ENCODE measurements around the gene LMX1A. TPM values are rescaled to one million over a fixed set of nuclear protein-coding genes. Genes with fewer than 3 reads are reported as not detected.

LMX1A gene
- total RNA-seq, 4 donors from 2014 or later, result 0.18 to 0.67 (median 0.38) TPM; not detected in 1

DNA sequence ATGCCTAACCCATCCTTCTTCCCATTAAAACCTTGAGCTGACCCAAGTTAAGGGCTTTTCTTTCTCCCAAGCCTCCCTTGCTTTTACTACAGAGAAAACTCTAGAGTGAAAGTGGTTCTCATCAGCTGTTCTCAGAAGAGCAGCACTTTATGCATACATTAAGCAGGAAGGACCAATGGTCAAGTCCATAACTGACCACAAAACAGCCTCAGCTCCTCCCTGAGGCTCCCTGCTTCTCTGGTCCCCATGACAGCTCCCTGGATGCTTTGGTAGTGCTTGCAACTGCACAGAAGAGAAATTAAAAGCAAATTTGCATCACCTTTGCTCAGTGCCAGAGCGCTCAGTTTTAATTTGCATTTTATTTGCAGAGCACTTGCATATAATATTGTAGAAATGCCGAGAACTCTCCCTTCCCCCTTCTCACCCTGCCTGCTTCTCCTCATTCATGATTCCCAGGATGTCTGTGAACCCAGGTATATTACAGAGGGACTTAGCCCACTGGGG lies 56.1 kb downstream of the LMX1A start:
- 72 to 95% methylated on average over 2 of the region's 2 CpGs for WGBS, 2 donors
- intact Hi-C loops (cut with DNase I), result no loop called here
- H3K9me3 ChIP-seq, result no peaks in the 10 kb centered on the region
- no peak for TF ChIP-seq POLR2A (IDR thresholded peaks at IDR 0.05)
- TF ChIP-seq, protein P1, sequence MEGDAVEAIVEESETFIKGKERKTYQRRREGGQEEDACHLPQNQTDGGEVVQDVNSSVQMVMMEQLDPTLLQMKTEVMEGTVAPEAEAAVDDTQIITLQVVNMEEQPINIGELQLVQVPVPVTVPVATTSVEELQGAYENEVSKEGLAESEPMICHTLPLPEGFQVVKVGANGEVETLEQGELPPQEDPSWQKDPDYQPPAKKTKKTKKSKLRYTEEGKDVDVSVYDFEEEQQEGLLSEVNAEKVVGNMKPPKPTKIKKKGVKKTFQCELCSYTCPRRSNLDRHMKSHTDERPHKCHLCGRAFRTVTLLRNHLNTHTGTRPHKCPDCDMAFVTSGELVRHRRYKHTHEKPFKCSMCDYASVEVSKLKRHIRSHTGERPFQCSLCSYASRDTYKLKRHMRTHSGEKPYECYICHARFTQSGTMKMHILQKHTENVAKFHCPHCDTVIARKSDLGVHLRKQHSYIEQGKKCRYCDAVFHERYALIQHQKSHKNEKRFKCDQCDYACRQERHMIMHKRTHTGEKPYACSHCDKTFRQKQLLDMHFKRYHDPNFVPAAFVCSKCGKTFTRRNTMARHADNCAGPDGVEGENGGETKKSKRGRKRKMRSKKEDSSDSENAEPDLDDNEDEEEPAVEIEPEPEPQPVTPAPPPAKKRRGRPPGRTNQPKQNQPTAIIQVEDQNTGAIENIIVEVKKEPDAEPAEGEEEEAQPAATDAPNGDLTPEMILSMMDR (IDR thresholded peaks at IDR 0.05), result no peak
- H3K36me3 ChIP-seq, result no peaks in the 10 kb centered on the region
- no peak overlapping the region for H3K4me3 ChIP-seq
- H3K27me3 ChIP-seq, result peaks cover 0 to 69% (median 0%) of the 10 kb centered on the region in 4 donors
- peaks cover 0 to 6% (median 0%) of the 10 kb centered on the region in 3 donors for H3K4me1 ChIP-seq
- no peak for DNase-seq
- H3K27ac ChIP-seq, result no peak overlapping the region

DNA sequence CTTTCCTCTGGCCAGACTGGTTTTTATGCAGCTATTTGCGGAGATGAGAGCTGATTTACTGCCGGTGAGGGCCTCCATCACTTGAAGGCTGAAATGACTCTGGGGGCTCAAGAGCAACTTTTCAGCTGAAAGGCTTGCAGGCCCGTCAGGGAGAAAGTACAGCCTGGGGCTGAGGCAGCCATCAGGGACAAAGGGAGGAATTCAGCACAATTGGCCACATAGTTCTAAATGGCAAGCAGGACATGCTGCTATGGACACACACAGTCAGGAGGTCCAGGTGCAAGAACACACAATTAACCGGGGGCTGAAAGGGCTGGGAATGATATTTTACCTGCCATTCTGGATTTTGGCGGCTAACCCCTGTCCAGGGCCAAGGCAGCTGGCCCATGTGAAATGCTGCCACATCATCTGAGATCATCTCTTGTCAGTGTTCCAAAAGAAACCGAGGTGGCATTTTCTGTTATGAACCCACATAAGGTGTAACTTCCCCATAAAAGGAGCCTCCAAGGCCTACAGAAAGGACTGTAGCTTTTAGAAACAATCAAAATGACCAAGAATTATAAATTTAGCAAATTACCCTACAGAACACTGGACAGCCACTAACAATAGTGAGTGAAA lies 58.2 kb downstream of the LMX1A start:
- intact Hi-C loops (cut with DNase I), result no loop called here
- Histone ChIP-seq H3K27me3 (peaks cover 0 to 59% (median 0%) of the 10 kb centered on the region in 4 donors), H3K4me3 (no peak overlapping the region), H3K27ac (no peak overlapping the region), H3K4me1 (peaks cover 0 to 6% (median 0%) of the 10 kb centered on the region in 3 donors), H3K9me3 (no peaks in the 10 kb centered on the region), H3K36me3 (no peaks in the 10 kb centered on the region)
- WGBS, 2 donors, result 71 to 75% methylated on average over 3 to 4 of the region's 6 CpGs
- TF ChIP-seq, protein P1 (IDR thresholded peaks at IDR 0.05), result no peak
- no peak for TF ChIP-seq POLR2A (IDR thresholded peaks at IDR 0.05)
- DNase-seq, result no peak

DNA sequence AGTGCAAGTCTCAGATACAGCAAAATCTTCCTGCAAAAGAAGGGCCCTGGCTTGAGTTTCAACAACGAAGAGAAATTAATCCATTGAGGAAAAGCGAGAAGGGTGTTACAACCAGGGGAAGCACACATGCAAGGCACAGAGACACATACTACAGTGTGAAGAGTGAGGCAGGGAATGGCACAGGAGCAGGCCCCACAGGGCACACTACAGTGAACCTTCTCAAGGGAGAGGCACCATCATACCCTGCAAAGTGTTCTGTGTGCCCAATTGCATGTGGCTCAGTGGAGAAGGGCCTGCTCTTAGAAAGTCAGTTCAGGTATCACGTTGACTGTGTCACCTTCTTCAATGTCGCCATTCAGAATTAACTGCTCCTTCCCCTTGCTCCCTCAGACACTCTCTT lies 60.3 kb downstream of the LMX1A start:
- peaks cover 0 to 38% (median 0%) of the 10 kb centered on the region in 4 donors for H3K27me3 ChIP-seq
- intact Hi-C loops (cut with DNase I), result no loop called here

GRCh38 chr1:165290148-165290547 lies 66.4 kb downstream of the LMX1A start:
- TF ChIP-seq POLR2A (IDR thresholded peaks at IDR 0.05), result no peak
- TF ChIP-seq, protein P1 (IDR thresholded peaks at IDR 0.05), result peak in 2 of 6 experiments; percentile 21 to 48
- Histone ChIP-seq H3K27ac (no peak overlapping the region), H3K9me3 (no peaks in the 10 kb centered on the region), H3K4me1 (peaks cover 0 to 5% (median 0%) of the 10 kb centered on the region in 3 donors), H3K36me3 (no peaks in the 10 kb centered on the region), H3K27me3 (peaks cover 0 to 48% (median 0%) of the 10 kb centered on the region in 4 donors), H3K4me3 (no peak overlapping the region)
- no peak for DNase-seq
- 44 to 56% methylated on average over 7 of the region's 7 CpGs for WGBS, 2 donors
- intact Hi-C loops (cut with DNase I), result no loop called here

More for the DNA sequence above, 60.3 kb downstream of the LMX1A start:
- H3K9me3 ChIP-seq, result no peaks in the 10 kb centered on the region
- H3K4me3 ChIP-seq, result no peak overlapping the region
- WGBS, 2 donors, result 91 to 94% methylated on average over 4 of the region's 4 CpGs
- DNase-seq, result no peak
- peaks cover 0 to 6% (median 0%) of the 10 kb centered on the region in 3 donors for H3K4me1 ChIP-seq
- no peaks in the 10 kb centered on the region for H3K36me3 ChIP-seq
- TF ChIP-seq, protein P1 (IDR thresholded peaks at IDR 0.05), result no peak
- TF ChIP-seq POLR2A (IDR thresholded peaks at IDR 0.05), result no peak
- H3K27ac ChIP-seq, result no peak overlapping the region

- peaks cover 0 to 5% (median 0%) of the 10 kb centered on the region in 3 donors for H3K4me1 ChIP-seq
- WGBS, 2 donors, result 31 to 51% methylated on average over 2 to 3 of the region's 3 CpGs
- H3K4me3 ChIP-seq, result no peak overlapping the region
- H3K36me3 ChIP-seq, result no peaks in the 10 kb centered on the region
- H3K27me3 ChIP-seq, result peaks cover 0 to 51% (median 0%) of the 10 kb centered on the region in 4 donors
- no peak for TF ChIP-seq POLR2A (IDR thresholded peaks at IDR 0.05)
- TF ChIP-seq, protein P1 (IDR thresholded peaks at IDR 0.05), result no peak
- intact Hi-C loops (cut with DNase I), result no loop called here
- H3K27ac ChIP-seq, result no peak overlapping the region
- H3K9me3 ChIP-seq, result no peaks in the 10 kb centered on the region
- no peak for DNase-seq
Measured at GRCh38 chr1:165289556-165289955, 67.0 kb downstream of the LMX1A start.

All from esophagus squamous epithelium (tissue), 5 donors.